AG08395 (cell line): ENCODE results near the gene PAK5.

Source experiments
- DNase-seq: peaks from one replicate; pipeline ENCODE4 v3.0.0; 2012; ENCODE audit warnings: mixed read lengths, low spot score

Gene PAK5

GRCh38 chr20:9616455-9616805 is 222.4 kb downstream of the PAK5 start:
- DNase-seq: no peak

DNA sequence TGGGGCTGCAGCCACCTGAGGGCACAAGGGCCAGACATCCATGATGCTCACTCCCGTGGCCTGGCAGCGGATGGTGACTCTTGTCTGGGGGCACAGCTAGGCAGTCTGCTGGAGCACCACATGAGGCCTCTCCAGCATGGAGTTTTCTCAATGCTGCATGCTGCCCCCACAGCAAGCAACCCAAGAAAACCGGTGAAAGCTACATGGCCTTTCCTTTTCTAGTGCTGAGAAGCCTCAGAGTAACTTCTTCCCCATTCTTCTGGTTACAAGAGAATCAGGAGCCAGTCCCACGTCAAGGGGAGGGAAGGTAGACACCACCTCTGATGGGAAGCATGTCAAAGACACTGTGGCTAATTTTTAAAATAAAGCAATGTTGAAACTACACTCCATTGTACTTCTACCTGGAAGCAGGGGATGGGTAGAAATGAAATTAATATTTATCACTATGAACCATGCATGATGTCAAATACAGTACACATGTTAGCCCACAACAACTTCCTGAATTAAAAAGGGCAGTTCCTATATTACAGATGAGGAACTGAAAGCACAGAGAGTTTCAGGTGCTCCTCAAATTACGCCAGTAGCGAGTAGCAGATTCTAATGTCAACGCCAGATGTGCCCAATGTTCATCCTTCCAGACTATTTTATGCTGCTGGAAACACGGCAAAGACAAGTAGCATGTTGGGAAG is 223.0 kb downstream of the PAK5 start:
- no peak for DNase-seq

DNA sequence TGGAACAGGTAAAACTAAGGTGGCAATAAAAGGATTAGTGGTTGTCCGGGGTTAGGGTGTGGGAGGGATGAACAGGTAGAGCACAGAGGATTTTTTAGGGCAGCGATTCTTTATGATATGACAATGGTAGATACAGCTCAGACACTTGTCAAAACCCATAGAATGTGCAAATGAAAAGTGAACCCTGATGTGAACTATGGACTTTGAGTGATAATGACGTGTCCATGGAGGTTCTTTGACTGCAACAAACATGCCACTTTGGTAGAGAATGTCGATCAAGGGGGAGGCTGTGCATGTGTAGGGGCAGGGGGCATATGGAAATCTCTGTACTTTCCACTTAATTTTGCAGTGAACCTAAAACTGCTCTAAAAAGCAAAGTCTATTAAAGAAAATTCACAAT is 223.8 kb downstream of the PAK5 start:
- DNase-seq: no peak

- no peak for DNase-seq
These were observed 225.0 kb downstream of the PAK5 start for GRCh38 chr20:9613871-9614270.

DNA sequence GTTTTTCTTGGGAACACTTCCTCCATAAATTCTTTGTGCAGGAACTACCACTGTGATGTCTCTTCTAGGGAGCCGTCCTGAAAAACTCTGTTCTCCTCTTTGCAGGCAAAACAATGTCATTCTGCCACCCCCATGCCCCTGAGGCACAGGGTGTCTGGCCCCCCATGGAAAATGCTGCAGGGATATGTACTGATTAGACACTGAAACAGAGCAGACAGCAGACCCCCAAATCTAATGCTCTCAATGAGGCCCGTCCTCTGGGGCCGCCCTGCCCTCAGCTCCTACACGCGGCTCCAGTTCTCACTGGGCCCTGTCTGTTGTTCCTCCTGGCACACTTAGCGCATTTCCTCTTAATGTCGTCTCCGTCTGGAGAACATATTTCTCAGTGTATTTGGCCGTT is 227.0 kb downstream of the PAK5 start:
- DNase-seq: no peak

GRCh38 chr20:9610665-9611064 is 228.2 kb downstream of the PAK5 start:
- DNase-seq: no peak

- peak; percentile 54 for DNase-seq
These were observed 228.9 kb downstream of the PAK5 start for GRCh38 chr20:9609887-9610502.

DNA sequence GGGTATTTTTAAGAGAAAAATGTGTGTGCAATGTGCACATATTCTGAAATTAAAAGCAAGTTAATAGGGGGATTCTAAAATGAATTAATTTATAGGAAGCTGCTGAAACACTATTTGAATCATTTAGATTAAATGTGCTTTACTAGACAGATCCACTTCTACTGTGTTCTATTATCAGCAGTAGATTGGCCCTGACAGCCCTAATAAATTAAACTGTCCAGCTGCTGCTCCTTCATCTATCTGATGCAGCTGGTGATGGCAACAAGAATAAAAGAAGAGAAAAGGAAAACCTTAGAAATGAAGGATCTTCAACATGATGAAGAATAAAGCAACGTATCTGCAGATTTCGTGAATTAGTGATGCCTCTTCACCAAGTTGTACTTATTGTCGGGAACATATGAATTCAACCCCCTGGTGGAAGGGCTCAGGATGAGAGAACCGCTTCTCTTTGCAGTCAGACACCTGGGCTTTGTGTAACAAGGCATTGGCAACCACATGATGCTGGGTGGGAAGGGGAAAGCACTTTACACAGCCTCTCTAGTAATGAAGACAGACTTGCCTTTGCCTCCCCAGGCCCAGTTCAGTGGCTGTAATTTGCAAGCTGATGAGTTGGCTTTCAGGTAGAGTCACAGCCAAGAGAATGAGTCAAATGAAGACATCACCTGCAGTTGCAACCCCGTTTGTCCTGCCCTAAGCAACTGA is 230.1 kb downstream of the PAK5 start:
- no peak for DNase-seq

GRCh38 chr20:9602847-9603183 is 236.1 kb downstream of the PAK5 start:
- DNase-seq: no peak

DNA sequence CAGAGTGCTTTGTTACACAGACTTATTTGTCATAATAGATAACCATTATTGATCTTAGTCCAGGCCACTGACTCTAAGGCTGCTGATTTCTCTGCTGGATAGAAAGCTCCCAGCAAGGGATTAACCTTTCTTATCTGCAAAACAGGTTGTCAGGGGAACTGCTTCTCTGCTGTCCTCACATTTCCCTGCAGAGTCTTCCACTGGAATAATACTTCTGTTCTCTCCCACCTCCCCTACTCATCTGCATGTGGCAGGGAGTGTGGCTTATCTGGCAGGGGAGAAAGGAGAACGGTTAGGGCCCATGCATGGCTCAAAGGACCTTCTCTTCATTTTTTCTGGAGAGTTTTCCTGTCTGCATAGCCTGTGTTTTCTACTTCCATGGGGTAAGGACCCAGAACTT is 238.3 kb downstream of the PAK5 start:
- DNase-seq: no peak

- no peak for DNase-seq
These were observed 241.3 kb downstream of the PAK5 start for GRCh38 chr20:9597547-9597946.

- no peak for DNase-seq
These were observed 243.1 kb downstream of the PAK5 start for GRCh38 chr20:9595763-9596162.

- DNase-seq: no peak
These were observed 244.5 kb downstream of the PAK5 start for GRCh38 chr20:9594284-9594875.

- DNase-seq: no peak
These were observed 246.5 kb downstream of the PAK5 start for GRCh38 chr20:9592419-9592818.

DNA sequence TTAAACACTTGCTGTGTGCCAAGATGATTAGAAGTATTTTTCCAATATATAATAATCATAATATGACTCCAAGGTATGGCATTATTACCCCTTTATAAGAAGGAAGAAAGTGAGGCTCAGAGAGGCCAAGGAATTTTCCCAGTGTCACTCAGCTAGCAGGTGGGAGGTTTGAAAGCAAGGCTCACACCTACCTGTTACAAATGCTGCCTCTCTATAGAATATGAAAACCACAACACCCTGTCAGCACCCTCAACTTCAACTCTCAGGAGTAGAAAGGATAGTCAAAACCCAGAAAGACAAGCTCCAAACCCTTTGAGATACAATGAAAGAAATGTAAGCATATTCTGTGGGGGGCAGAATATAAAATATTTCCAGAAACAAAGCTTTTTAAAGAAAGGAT is 247.8 kb downstream of the PAK5 start:
- no peak for DNase-seq

DNA sequence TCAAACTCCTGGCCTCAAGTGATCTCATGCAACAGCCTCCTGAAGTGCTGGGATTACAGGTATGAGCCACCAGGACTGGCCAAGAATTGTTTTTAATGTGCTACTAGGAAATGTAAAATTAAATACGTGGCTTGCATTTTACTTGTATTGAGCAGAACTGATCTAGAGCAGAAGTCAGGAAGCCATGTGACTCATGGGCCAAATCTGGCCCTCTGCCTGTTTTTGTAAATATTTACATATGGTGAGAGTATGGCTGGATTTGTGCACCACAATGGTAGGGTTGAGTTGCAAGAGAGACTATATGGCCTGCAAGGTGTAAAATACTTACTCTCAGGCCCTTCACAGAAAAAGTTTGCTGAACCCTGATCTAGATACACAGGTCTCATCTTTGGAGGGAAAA is 248.7 kb downstream of the PAK5 start:
- no peak for DNase-seq

DNA sequence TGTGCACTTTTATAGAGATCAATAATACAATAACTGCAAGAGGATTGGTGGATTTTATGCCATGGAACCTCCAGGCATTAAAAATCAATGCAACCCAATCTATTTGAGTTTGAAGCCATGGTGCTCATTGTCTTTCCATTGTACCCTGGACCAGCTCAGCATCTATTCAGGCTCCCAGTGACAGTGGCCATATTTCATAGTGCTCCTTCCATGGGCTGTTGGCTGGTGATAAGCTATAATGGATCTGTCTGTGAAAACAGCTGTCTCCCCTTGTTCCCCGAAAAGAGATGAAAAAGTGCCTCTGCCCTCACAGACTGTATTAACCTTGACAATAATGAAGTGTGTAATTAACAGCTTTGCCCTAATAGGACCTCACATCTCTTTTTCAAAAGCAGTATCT is 250.2 kb downstream of the PAK5 start:
- DNase-seq: no peak

GRCh38 chr20:9583151-9583550 is 255.7 kb downstream of the PAK5 start:
- no peak for DNase-seq

DNA sequence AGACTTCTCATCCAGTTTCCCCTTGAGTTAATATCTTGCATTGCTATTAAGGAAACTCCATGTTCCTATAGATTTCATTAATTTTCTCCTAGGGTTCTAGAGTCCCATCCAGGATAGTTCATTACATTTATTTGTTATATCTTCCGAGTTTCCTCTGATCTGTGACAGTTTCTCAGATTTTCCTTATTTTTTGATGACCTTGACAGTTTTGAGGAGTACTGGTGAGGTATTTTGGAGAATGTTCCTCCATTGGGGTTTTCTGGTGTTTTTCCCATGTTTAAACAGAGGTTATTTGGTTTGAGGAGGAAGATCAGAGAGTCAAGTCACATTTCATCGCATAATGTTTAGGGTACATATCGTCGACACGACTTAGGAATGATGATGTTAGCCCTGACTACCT is 256.7 kb downstream of the PAK5 start:
- DNase-seq: no peak

- no peak for DNase-seq
These were observed 257.4 kb downstream of the PAK5 start for GRCh38 chr20:9581509-9581908.

DNA sequence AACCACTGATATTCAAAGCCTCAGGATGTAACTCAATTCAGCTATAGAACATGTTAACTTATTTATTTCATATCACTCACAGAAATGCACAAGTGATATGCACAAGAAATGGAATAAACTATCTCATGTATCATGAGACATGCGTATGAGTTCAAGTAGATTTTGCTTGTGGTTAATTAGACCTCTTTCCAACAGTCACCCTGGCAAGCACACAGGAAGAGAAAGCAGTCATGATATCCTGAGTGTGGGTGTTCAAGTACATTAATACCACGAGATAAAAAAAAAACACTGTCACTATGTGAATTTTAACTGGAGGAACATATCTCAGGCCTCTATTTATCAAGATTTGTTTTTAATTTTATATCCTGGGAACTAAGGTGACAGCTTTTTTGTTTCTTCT is 260.3 kb downstream of the PAK5 start:
- no peak for DNase-seq

DNA sequence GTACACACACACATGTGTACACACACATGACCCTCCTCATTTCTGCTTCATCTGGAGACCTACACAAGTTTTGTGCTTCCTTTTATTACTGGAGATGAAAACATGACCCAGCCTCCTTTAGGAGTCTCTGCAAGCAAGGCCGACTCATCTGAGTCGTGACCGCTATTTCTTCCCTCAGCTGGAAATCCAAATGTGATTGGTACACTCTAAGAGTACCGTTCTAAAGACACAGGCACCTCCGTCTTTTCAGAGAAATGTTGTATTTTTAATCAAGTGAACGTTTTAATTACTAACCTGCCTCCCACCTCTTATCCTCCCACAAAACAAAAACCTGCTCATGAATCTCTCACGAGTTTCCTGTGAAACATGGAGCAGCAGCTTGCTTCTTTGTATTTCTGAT is 261.5 kb downstream of the PAK5 start:
- DNase-seq: no peak

DNA sequence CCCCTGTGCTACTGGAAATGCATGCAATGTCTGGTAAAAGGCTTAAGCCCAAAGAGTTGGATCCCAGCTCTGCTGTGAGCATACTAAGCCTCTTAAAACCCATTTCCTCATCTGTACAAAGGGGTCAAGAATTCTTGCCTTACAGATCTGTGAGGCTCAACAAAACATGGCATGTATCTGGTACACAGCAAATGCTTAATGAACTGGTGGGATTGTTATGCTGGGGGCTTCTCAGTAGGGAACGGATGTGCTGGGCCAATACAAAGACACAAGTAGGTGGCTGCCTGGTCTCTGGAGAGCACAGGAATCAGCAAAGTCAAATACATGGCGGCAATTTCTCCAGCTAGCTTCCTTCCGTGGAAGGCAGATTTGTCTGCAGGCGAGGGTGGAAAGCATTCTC is 262.2 kb downstream of the PAK5 start:
- DNase-seq: no peak
